Suprapubic skin (tissue), 4 donors: Measurements from ENCODE around the gene NFIB. TPM values are rescaled to one million over a fixed set of nuclear protein-coding genes. Genes with fewer than 3 reads are reported as not detected.

ENCODE experiments used
- DNase-seq, 2 donors: peaks; one replicate each; pipeline ENCODE4 v3.0.0-alpha.2; 2019; ENCODE audit warnings: low spot score in 2 of 2
- H3K27ac ChIP-seq: fragments of 200-600 bp; sonication (generic); one replicate; pipeline ENCODE4 v1.5.1; 2019
- H3K27me3 ChIP-seq: fragments of 200-600 bp; sonication (generic); one replicate; pipeline ENCODE4 v1.5.1; 2019
- H3K36me3 ChIP-seq: fragments of 200-600 bp; sonication (generic); one replicate; pipeline ENCODE4 v1.5.1; 2019
- H3K4me1 ChIP-seq: fragments of 200-600 bp; sonication (generic); one replicate; pipeline ENCODE4 v1.5.1; 2019
- H3K4me3 ChIP-seq: fragments of 200-600 bp; sonication (generic); one replicate; pipeline ENCODE4 v1.5.1; 2019; ENCODE audit warnings: mild to moderate bottlenecking
- H3K9me3 ChIP-seq: fragments of 200-600 bp; sonication (generic); one replicate; pipeline ENCODE4 v1.5.1; 2019
- CTCF ChIP-seq, 2 donors: fragments of 200-600 bp in 1 of 2; fragments of 450-650 bp in 1 of 2; sonication (generic) in 1 of 2; IDR thresholded peaks; one replicate each; pipeline ENCODE4 v1.5.1; 2016 to 2019; ENCODE audit warnings: antibody characterized with exemption in 2 of 2, mild to moderate bottlenecking in 1 of 2, moderate library complexity in 1 of 2
- EP300 ChIP-seq: sonication (generic); formaldehyde crosslinking; IDR thresholded peaks from one replicate; pipeline ENCODE4 v1.6.1; 2017; ENCODE audit warnings: antibody characterized with exemption
- POLR2A ChIP-seq, 2 donors: fragments of 450-650 bp; IDR thresholded peaks; one replicate each; pipeline ENCODE4 v1.6.1; 2017; ENCODE audit warnings: antibody characterized with exemption in 2 of 2, mild to moderate bottlenecking in 2 of 2, moderate library complexity in 2 of 2
- POLR2AphosphoS5 ChIP-seq, 3 donors: sonication (generic); formaldehyde crosslinking; IDR thresholded peaks; one replicate each; pipeline ENCODE4 v1.6.1; 2017; ENCODE audit warnings: antibody characterized with exemption in 3 of 3
- WGBS: methylation state at CpG from one replicate; pipeline ENCODE4 v1.1.5; 2018; 5-methylcytosine and 5-hydroxymethylcytosine counted together
- total RNA-seq, 4 donors: library from RNA; depleted of rRNA; stranded (reverse); fragments of >200 nt; gene quantifications; one replicate each; pipeline ENCODE4 v1.1.0, GENCODE V29; 2016

NFIB gene
- total RNA-seq, 4 donors from 2014 or later: 90.4 to 204 (median 112) TPM

GRCh38 chr9:14107495-14107894, 206.4 kb downstream of the NFIB start:
- Histone ChIP-seq H3K27ac (no peak overlapping the region), H3K4me1 (peaks cover 16% of the 10 kb centered on the region), H3K4me3 (no peak overlapping the region), H3K36me3 (peaks cover 8% of the 10 kb centered on the region), H3K27me3 (no peaks in the 10 kb centered on the region), H3K9me3 (no peaks in the 10 kb centered on the region)
- no peak for DNase-seq
- no peak for TF ChIP-seq POLR2A (IDR thresholded peaks at IDR 0.05)
- TF ChIP-seq CTCF (IDR thresholded peaks at IDR 0.05): no peak
- no peak for TF ChIP-seq POLR2AphosphoS5 (IDR thresholded peaks at IDR 0.05)
- no peak for TF ChIP-seq EP300

- TF ChIP-seq CTCF (IDR thresholded peaks at IDR 0.05): no peak
- no peak for TF ChIP-seq POLR2A (IDR thresholded peaks at IDR 0.05)
- no peak for TF ChIP-seq EP300
- no peak for TF ChIP-seq POLR2AphosphoS5 (IDR thresholded peaks at IDR 0.05)
- no peak overlapping the region for H3K27ac ChIP-seq
- no peaks in the 10 kb centered on the region for H3K27me3 ChIP-seq
- 79% methylated on average over 2 of the region's 2 CpGs for WGBS
- H3K9me3 ChIP-seq: no peaks in the 10 kb centered on the region
- peaks cover 13% of the 10 kb centered on the region for H3K4me1 ChIP-seq
- DNase-seq: no peak
- H3K36me3 ChIP-seq: peaks cover 2% of the 10 kb centered on the region
- no peak overlapping the region for H3K4me3 ChIP-seq
Measured at GRCh38 chr9:14106699-14107098, 207.2 kb downstream of the NFIB start.

- TF ChIP-seq POLR2AphosphoS5 (IDR thresholded peaks at IDR 0.05): no peak
- no peak for TF ChIP-seq POLR2A (IDR thresholded peaks at IDR 0.05)
- no peak for TF ChIP-seq CTCF (IDR thresholded peaks at IDR 0.05)
- TF ChIP-seq EP300: no peak
- WGBS: 75% methylated on average over 3 of the region's 3 CpGs
- DNase-seq: no peak
- Histone ChIP-seq H3K9me3 (no peaks in the 10 kb centered on the region), H3K27ac (no peak overlapping the region), H3K4me1 (peaks cover 10% of the 10 kb centered on the region), H3K36me3 (no peaks in the 10 kb centered on the region), H3K4me3 (no peak overlapping the region), H3K27me3 (no peaks in the 10 kb centered on the region)
Measured at GRCh38 chr9:14104496-14104895, 209.4 kb downstream of the NFIB start.

- no peaks in the 10 kb centered on the region for H3K9me3 ChIP-seq
- peaks cover 10% of the 10 kb centered on the region for H3K4me1 ChIP-seq
- no peak for DNase-seq
- no peak for TF ChIP-seq CTCF (IDR thresholded peaks at IDR 0.05)
- no peak for TF ChIP-seq POLR2A (IDR thresholded peaks at IDR 0.05)
- TF ChIP-seq EP300: no peak
- TF ChIP-seq POLR2AphosphoS5 (IDR thresholded peaks at IDR 0.05): no peak
- no peak overlapping the region for H3K27ac ChIP-seq
- H3K27me3 ChIP-seq: no peaks in the 10 kb centered on the region
- H3K4me3 ChIP-seq: no peak overlapping the region
- H3K36me3 ChIP-seq: no peaks in the 10 kb centered on the region
- 33% methylated on average over 3 of the region's 3 CpGs for WGBS
Measured at GRCh38 chr9:14103115-14103514, 210.8 kb downstream of the NFIB start.

- H3K9me3 ChIP-seq: no peaks in the 10 kb centered on the region
- DNase-seq: no peak
- no peak overlapping the region for H3K27ac ChIP-seq
- no peaks in the 10 kb centered on the region for H3K27me3 ChIP-seq
- peaks cover 30% of the 10 kb centered on the region for H3K4me1 ChIP-seq
- H3K36me3 ChIP-seq: no peaks in the 10 kb centered on the region
- no peak overlapping the region for H3K4me3 ChIP-seq
- no peak for TF ChIP-seq CTCF (IDR thresholded peaks at IDR 0.05)
- no peak for TF ChIP-seq POLR2AphosphoS5 (IDR thresholded peaks at IDR 0.05)
- TF ChIP-seq EP300: no peak
- TF ChIP-seq POLR2A (IDR thresholded peaks at IDR 0.05): no peak
- WGBS: 85% methylated on average over 7 of the region's 7 CpGs
Measured at GRCh38 chr9:14099737-14100136, 214.2 kb downstream of the NFIB start.
